ENCODE data around the gene NDUFB5. TPM values are rescaled to one million over a fixed set of nuclear protein-coding genes. Genes with fewer than 3 reads are reported as not detected.

NDUFB5 gene
- total RNA-seq, 3 donors from 2014 or later, result 123 to 139 (median 138) TPM

DNA sequence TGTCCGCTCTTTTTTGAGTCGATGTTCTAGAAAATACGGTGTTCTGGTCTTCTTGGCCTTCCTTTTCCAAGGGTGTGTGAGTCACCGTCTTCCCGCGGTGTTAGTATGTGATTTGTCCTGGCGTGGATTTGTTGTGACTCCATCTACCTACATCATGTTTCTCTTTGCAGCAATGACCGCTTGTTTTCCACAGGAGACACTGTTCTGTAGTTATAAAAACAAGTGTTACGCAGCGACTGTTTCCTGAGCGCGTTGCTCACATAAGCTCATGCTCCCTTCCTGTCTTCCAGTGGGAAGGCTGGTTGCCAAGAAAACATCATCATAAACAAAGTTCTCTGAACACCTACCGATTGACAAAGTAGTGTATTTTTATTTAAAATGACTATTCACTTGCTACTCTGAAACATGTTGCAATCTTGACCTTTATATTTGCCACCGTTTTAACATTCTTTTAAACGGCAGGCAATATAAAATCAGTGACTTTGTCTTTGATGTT is 67.2 kb downstream of the NDUFB5 start:
- intact Hi-C loops (cut with DNase I, micrococcal nuclease), result no loop called here
- H3K4me3 ChIP-seq, result no peak overlapping the region
- DNase-seq, result no peak

DNA sequence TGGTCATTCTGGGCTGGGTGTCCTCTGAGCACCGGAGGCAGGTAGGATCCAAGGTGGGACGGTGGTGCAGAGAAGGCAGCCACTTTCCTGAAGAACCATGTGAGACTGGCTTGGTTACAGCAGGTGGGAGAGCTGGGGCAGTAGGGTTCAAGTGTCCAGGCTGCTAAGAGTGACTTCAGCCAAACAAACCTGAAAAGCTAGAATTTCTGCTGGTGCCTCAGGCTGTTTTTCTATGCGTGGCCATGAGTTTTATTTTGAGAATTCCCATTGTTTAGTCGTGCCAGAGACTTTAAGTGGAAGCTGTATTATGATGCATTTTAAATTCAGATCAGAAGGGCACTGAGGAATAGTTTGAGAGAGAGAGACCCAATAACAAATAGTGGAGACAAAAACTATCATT is 68.3 kb downstream of the NDUFB5 start:
- no peak for DNase-seq
- ATAC-seq, result no peak
- intact Hi-C loops (cut with DNase I, micrococcal nuclease), result no loop called here
- Histone ChIP-seq H3K36me3 (ENCODE audit: low read depth) (no peaks in the 10 kb centered on the region), H3K4me1 (ENCODE audit: low read depth) (no peaks in the 10 kb centered on the region), H3K4me3 (no peak overlapping the region), H3K9me3 (no peaks in the 10 kb centered on the region)
- TF ChIP-seq, protein P1, sequence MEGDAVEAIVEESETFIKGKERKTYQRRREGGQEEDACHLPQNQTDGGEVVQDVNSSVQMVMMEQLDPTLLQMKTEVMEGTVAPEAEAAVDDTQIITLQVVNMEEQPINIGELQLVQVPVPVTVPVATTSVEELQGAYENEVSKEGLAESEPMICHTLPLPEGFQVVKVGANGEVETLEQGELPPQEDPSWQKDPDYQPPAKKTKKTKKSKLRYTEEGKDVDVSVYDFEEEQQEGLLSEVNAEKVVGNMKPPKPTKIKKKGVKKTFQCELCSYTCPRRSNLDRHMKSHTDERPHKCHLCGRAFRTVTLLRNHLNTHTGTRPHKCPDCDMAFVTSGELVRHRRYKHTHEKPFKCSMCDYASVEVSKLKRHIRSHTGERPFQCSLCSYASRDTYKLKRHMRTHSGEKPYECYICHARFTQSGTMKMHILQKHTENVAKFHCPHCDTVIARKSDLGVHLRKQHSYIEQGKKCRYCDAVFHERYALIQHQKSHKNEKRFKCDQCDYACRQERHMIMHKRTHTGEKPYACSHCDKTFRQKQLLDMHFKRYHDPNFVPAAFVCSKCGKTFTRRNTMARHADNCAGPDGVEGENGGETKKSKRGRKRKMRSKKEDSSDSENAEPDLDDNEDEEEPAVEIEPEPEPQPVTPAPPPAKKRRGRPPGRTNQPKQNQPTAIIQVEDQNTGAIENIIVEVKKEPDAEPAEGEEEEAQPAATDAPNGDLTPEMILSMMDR (IDR thresholded peaks at IDR 0.05), result no peak

More for the DNA sequence above, 67.2 kb downstream of the NDUFB5 start:
- no peak for ATAC-seq
- Histone ChIP-seq H3K36me3 (ENCODE audit: low read depth) (no peaks in the 10 kb centered on the region), H3K4me1 (ENCODE audit: low read depth) (no peaks in the 10 kb centered on the region), H3K9me3 (no peaks in the 10 kb centered on the region)
- TF ChIP-seq, protein P1 (IDR thresholded peaks at IDR 0.05), result no peak

DNA sequence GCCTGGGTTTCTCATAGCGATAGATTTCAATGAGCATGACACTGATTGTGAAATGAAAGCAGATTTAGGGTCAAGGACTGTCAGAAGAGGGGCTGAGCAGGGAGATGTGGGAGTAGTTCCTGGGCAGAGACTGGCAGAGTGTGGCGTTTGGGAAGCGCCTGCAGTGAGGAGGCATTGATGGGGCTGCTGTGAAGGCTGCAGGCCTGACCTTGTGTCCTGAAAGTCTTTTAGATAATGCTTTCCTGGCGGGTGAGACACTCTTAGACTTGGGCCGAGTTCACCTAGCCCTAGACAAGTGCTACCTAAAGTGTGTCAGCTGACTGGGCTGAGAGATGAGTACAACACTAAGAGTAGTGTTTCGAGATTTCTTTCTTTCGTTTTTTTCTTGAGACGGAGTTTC is 68.9 kb downstream of the NDUFB5 start:
- intact Hi-C loops (cut with DNase I, micrococcal nuclease), result no loop called here
- ATAC-seq, result no peak

DNA sequence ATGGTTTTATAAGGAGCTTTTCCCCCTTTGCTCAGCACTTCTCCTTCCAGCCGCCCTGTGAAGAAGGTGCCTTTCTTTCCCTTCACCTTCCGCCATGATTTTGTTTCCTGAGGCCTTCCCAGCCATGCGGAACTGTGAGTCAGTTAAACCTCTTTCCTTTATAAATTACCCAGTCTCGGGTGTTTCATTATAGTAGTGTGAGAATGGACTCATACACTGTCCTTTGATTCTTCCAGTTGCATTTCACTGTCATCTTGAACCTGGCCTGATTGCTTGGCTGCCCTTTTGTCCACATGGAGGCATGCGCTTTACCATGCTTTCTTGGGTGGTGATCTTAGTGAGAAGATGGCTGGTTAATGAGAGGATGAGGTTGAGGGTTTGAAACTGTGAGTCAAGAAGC is 71.5 kb downstream of the NDUFB5 start:
- DNase-seq, result no peak
- TF ChIP-seq, protein P1 (IDR thresholded peaks at IDR 0.05), result no peak
- intact Hi-C loops (cut with DNase I, micrococcal nuclease), result no loop called here
- Histone ChIP-seq H3K4me3 (no peak overlapping the region), H3K36me3 (ENCODE audit: low read depth) (no peaks in the 10 kb centered on the region), H3K9me3 (no peaks in the 10 kb centered on the region), H3K4me1 (ENCODE audit: low read depth) (no peaks in the 10 kb centered on the region)
- ATAC-seq, result no peak

More for the DNA sequence above, 68.9 kb downstream of the NDUFB5 start:
- H3K4me1 ChIP-seq (ENCODE audit: low read depth), result no peaks in the 10 kb centered on the region
- DNase-seq, result no peak
- TF ChIP-seq, protein P1 (IDR thresholded peaks at IDR 0.05), result no peak
- no peaks in the 10 kb centered on the region for H3K9me3 ChIP-seq
- H3K4me3 ChIP-seq, result no peak overlapping the region
- no peaks in the 10 kb centered on the region for H3K36me3 ChIP-seq (ENCODE audit: low read depth)

Other genes with a start within 250 kb of the NDUFB5 start
- gene GNB4, start 153.3 kb upstream of the NDUFB5 start, total RNA-seq, result 10 to 100 TPM in 1 of 3 donors, 1 to 10 TPM in 2; 4.3 to 26.4 (median 9.0) TPM
- gene ACTL6A, start 41.9 kb upstream of the NDUFB5 start, total RNA-seq, result 10 to 100 TPM; 38.9 to 46.3 (median 40.7) TPM
- gene MRPL47, start 156 bp upstream of the NDUFB5 start, total RNA-seq, result 10 to 100 TPM; 26.1 to 36.8 (median 27.3) TPM
- 1 to 10 TPM; 3.6 to 9.3 (median 5.5) TPM for gene USP13, start 48.2 kb downstream of the NDUFB5 start, total RNA-seq

Measured in mucosa of descending colon (tissue), 3 donors.